SU-DHL-6 (cell line): ENCODE results near the gene MKX.

Experiments
- H2AFZ ChIP-seq: fragments of 200-600 bp; sonication (generic); 2 replicates; pipeline ENCODE4 v1.6.1; 2014; ENCODE audit warnings: low read depth, mild to moderate bottlenecking, moderate library complexity, mixed read lengths, antibody characterized with exemption, low read length; ENCODE audit not compliant: severe bottlenecking
- H3F3A ChIP-seq: fragments of 200-600 bp; shearing (Covaris generic); 2 replicates; pipeline ENCODE4 v1.6.0; 2016; ENCODE audit warnings: antibody characterized with exemption, mild to moderate bottlenecking; ENCODE audit not compliant: insufficient read depth
- H3K27ac ChIP-seq: fragments of 200-600 bp; sonication (generic); 2 replicates; pipeline ENCODE4 v1.5.1; 2016; ENCODE audit warnings: low read depth, mild to moderate bottlenecking, low read length, moderate library complexity, mixed read lengths
- H3K27me3 ChIP-seq: fragments of 200-600 bp; sonication (generic), shearing (Covaris generic); 2 replicates; pipeline ENCODE4 v1.6.0; 2014; ENCODE audit warnings: mild to moderate bottlenecking, low read length
- H3K36me3 ChIP-seq: fragments of 200-600 bp; sonication (generic); 2 replicates; pipeline ENCODE4 v1.6.1; 2014; ENCODE audit warnings: mild to moderate bottlenecking, low read length, mixed read lengths
- H3K4me2 ChIP-seq: fragments of 300-600, 200-600 bp; shearing (Covaris generic), sonication (generic); 2 replicates; pipeline ENCODE4 v1.6.0; 2014; ENCODE audit warnings: low read length, low read depth, mild to moderate bottlenecking; ENCODE audit not compliant: poor library complexity, severe bottlenecking
- H3K4me3 ChIP-seq: fragments of 200-600 bp; sonication (generic); 2 replicates; pipeline ENCODE4 v1.5.1; 2014; ENCODE audit warnings: antibody characterized with exemption, low read length, mild to moderate bottlenecking, mixed read lengths; ENCODE audit not compliant: insufficient read depth, poor library complexity, severe bottlenecking
- H3K79me2 ChIP-seq: fragments of 200-600 bp; sonication (generic); 2 replicates; pipeline ENCODE4 v1.6.1; 2014; ENCODE audit warnings: mild to moderate bottlenecking, low read length, moderate library complexity; ENCODE audit not compliant: insufficient read depth
- H3K9ac ChIP-seq: fragments of 200-600 bp; sonication (generic); 2 replicates; pipeline ENCODE4 v1.7.0; 2014; ENCODE audit warnings: mild to moderate bottlenecking, low read length
- H3K9me2 ChIP-seq: fragments of 200-600 bp; sonication (generic); replicated peaks from 2 replicates; pipeline ENCODE4 v1.6.1; 2014; ENCODE audit warnings: low read length; ENCODE audit not compliant: insufficient read depth
- H3K9me3 ChIP-seq: fragments of 200-600 bp; sonication (generic); 2 replicates; pipeline ENCODE4 v1.6.1; 2014; ENCODE audit warnings: low read length, mixed read lengths; ENCODE audit not compliant: insufficient read depth
- H4K20me1 ChIP-seq: fragments of 200-600 bp; sonication (generic); 2 replicates; pipeline ENCODE4 v1.6.1; 2014; ENCODE audit warnings: low read depth, mild to moderate bottlenecking, antibody characterized with exemption, low read length, moderate library complexity, mixed read lengths
- CTCF ChIP-seq: fragments of 200-600 bp; sonication (generic); IDR thresholded peaks from one replicate; pipeline ENCODE4 v1.5.1; 2017; ENCODE audit warnings: antibody characterized with exemption, mild to moderate bottlenecking, low read length, moderate library complexity; ENCODE audit not compliant: insufficient read depth, poor library complexity, severe bottlenecking
- EZH2phosphoT487 ChIP-seq: fragments of 200-600 bp; sonication (generic), shearing (Covaris generic); conservative IDR thresholded peaks from 2 replicates; pipeline ENCODE4 v1.6.1; 2018; ENCODE audit warnings: mild to moderate bottlenecking, antibody characterized with exemption, low read length, moderate library complexity, mixed read lengths

MKX gene

GRCh38 chr10:27747096-27747451 is 1.5 kb upstream of the MKX start:
- H2AFZ ChIP-seq = no peak overlapping the region
- H3K27me3 ChIP-seq = no peaks in the 10 kb centered on the region
- no peak overlapping the region for H3K9ac ChIP-seq
- H4K20me1 ChIP-seq = no peaks in the 10 kb centered on the region
- H3F3A ChIP-seq = no peaks in the 10 kb centered on the region
- TF ChIP-seq EZH2phosphoT487 (no peak), CTCF (no peak)
- H3K9me2 ChIP-seq = no peaks in the 10 kb centered on the region
- no peak overlapping the region for H3K4me2 ChIP-seq
- no peaks in the 10 kb centered on the region for H3K79me2 ChIP-seq
- no peaks in the 10 kb centered on the region for H3K36me3 ChIP-seq
- no peak overlapping the region for H3K4me3 ChIP-seq
- H3K9me3 ChIP-seq = no peaks in the 10 kb centered on the region
- H3K27ac ChIP-seq = no peak overlapping the region

GRCh38 chr10:27746397-27747095 is 927 bp upstream of the MKX start:
- Histone ChIP-seq H3K9ac (no peak overlapping the region), H4K20me1 (no peaks in the 10 kb centered on the region), H3K4me3 (no peak overlapping the region), H3F3A (no peaks in the 10 kb centered on the region), H3K27me3 (no peaks in the 10 kb centered on the region), H3K9me2 (no peaks in the 10 kb centered on the region), H3K4me2 (no peak overlapping the region), H3K79me2 (no peaks in the 10 kb centered on the region), H3K36me3 (no peaks in the 10 kb centered on the region), H3K9me3 (no peaks in the 10 kb centered on the region), H3K27ac (no peak overlapping the region), H2AFZ (no peak overlapping the region)
- TF ChIP-seq EZH2phosphoT487 (no peak), CTCF (no peak)

- no peak overlapping the region for H3K9ac ChIP-seq
- H3F3A ChIP-seq = no peaks in the 10 kb centered on the region
- TF ChIP-seq EZH2phosphoT487 (no peak), CTCF (no peak)
- H3K9me3 ChIP-seq = no peaks in the 10 kb centered on the region
- H3K4me2 ChIP-seq = no peak overlapping the region
- H4K20me1 ChIP-seq = no peaks in the 10 kb centered on the region
- no peak overlapping the region for H3K4me3 ChIP-seq
- no peaks in the 10 kb centered on the region for H3K9me2 ChIP-seq
- no peaks in the 10 kb centered on the region for H3K36me3 ChIP-seq
- H3K27me3 ChIP-seq = no peaks in the 10 kb centered on the region
- H3K27ac ChIP-seq = no peak overlapping the region
- H2AFZ ChIP-seq = no peak overlapping the region
- no peaks in the 10 kb centered on the region for H3K79me2 ChIP-seq
Observed at GRCh38 chr10:27744802-27745731, 552 bp downstream of the MKX start.
